HL-60 (cell line): Measurements from ENCODE around the gene SEMA6B.

Source experiments
- DNase-seq, 2 experiments: peaks; one replicate each; pipeline ENCODE4 v3.0.0-alpha.2; 2010 to 2020; ENCODE audit warnings: low read depth in 1 of 2, low spot score in 1 of 2
- H3K27ac ChIP-seq: fragments of 250-450 bp; sonication (Bioruptor Pico); replicated peaks from 2 replicates; pipeline ENCODE4 v1.5.1; 2020; ENCODE audit warnings: mild to moderate bottlenecking, moderate library complexity
- H3K27me3 ChIP-seq: fragments of 250-450 bp; sonication (Bioruptor Pico); 2 replicates; pipeline ENCODE4 v1.5.1; 2021; ENCODE audit warnings: mild to moderate bottlenecking, moderate library complexity; ENCODE audit not compliant: insufficient read depth, poor library complexity, severe bottlenecking
- H3K4me3 ChIP-seq: replicated peaks from 2 replicates; pipeline ENCODE4 v1.5.1; 2011; ENCODE audit warnings: mild to moderate bottlenecking, control low read depth, low read length; ENCODE audit not compliant: insufficient read depth
- GABPA ChIP-seq: IDR thresholded peaks from 2 replicates; pipeline ENCODE4 v1.6.1; 2012; ENCODE audit warnings: low read depth
- POLR2AphosphoS5 ChIP-seq: IDR thresholded peaks from 2 replicates; pipeline ENCODE4 v1.6.1; 2012; ENCODE audit warnings: low read depth
- SPI1 ChIP-seq: IDR thresholded peaks from 2 replicates; pipeline ENCODE4 v1.6.1; 2012; ENCODE audit warnings: low read depth, mild to moderate bottlenecking, borderline replicate concordance
- TF ChIP-seq, protein P1 (sequence below): IDR thresholded peaks from 2 replicates; pipeline ENCODE4 v1.6.1; 2012; ENCODE audit warnings: low read depth; ENCODE audit not compliant: insufficient replicate concordance
- TF ChIP-seq, protein P2 (sequence below): IDR thresholded peaks from one replicate; pipeline ENCODE4 v1.5.1; 2011; ENCODE audit warnings: low read length, control low read depth, inconsistent platforms; ENCODE audit not compliant: insufficient read depth

SEMA6B gene

DNA sequence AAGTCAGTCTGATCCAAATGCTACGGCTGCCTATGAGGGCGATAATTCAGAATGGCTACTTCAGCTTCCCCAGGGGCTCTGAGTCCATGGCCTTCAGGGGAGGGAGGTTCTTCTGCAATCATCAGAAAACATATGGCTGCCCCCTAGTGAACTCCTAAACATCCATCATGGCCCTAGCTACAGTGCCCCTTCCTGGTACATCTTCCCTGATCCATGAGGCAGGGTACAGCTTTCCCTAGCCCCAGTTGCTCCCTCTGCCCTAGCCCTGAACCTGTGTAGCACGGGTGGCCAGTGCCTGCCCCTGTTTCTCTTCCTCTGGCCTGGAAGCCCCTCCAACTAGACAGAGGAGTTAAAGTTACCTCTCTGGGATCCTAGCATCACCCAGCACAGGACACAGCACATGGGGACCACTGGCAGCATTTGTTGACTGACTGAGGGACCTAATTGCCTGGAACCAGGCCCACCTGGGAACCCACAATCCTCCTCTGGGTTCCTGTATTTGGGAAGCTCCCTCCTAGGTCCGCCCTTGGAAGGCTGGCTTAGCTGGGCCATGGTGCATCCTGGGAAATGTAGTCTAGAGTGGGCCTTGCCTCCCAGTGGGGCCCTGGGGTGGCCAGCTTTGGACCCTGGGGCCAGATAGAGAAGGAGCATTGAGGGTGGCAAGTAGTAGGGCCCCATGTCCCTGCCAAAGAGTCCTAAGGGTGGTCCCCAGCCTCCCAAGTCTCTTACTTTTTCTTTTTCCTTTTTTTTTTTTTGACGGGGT lies 17.7 kb upstream of the SEMA6B start:
- TF ChIP-seq POLR2AphosphoS5, result no peak
- TF ChIP-seq, protein P1, sequence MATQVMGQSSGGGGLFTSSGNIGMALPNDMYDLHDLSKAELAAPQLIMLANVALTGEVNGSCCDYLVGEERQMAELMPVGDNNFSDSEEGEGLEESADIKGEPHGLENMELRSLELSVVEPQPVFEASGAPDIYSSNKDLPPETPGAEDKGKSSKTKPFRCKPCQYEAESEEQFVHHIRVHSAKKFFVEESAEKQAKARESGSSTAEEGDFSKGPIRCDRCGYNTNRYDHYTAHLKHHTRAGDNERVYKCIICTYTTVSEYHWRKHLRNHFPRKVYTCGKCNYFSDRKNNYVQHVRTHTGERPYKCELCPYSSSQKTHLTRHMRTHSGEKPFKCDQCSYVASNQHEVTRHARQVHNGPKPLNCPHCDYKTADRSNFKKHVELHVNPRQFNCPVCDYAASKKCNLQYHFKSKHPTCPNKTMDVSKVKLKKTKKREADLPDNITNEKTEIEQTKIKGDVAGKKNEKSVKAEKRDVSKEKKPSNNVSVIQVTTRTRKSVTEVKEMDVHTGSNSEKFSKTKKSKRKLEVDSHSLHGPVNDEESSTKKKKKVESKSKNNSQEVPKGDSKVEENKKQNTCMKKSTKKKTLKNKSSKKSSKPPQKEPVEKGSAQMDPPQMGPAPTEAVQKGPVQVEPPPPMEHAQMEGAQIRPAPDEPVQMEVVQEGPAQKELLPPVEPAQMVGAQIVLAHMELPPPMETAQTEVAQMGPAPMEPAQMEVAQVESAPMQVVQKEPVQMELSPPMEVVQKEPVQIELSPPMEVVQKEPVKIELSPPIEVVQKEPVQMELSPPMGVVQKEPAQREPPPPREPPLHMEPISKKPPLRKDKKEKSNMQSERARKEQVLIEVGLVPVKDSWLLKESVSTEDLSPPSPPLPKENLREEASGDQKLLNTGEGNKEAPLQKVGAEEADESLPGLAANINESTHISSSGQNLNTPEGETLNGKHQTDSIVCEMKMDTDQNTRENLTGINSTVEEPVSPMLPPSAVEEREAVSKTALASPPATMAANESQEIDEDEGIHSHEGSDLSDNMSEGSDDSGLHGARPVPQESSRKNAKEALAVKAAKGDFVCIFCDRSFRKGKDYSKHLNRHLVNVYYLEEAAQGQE, result no peak
- TF ChIP-seq, protein P2, sequence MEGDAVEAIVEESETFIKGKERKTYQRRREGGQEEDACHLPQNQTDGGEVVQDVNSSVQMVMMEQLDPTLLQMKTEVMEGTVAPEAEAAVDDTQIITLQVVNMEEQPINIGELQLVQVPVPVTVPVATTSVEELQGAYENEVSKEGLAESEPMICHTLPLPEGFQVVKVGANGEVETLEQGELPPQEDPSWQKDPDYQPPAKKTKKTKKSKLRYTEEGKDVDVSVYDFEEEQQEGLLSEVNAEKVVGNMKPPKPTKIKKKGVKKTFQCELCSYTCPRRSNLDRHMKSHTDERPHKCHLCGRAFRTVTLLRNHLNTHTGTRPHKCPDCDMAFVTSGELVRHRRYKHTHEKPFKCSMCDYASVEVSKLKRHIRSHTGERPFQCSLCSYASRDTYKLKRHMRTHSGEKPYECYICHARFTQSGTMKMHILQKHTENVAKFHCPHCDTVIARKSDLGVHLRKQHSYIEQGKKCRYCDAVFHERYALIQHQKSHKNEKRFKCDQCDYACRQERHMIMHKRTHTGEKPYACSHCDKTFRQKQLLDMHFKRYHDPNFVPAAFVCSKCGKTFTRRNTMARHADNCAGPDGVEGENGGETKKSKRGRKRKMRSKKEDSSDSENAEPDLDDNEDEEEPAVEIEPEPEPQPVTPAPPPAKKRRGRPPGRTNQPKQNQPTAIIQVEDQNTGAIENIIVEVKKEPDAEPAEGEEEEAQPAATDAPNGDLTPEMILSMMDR, result no peak
- Histone ChIP-seq H3K27me3 (peaks cover 28% of the 10 kb centered on the region), H3K4me3 (no peak overlapping the region), H3K27ac (no peak overlapping the region)
- DNase-seq, result no peak

DNA sequence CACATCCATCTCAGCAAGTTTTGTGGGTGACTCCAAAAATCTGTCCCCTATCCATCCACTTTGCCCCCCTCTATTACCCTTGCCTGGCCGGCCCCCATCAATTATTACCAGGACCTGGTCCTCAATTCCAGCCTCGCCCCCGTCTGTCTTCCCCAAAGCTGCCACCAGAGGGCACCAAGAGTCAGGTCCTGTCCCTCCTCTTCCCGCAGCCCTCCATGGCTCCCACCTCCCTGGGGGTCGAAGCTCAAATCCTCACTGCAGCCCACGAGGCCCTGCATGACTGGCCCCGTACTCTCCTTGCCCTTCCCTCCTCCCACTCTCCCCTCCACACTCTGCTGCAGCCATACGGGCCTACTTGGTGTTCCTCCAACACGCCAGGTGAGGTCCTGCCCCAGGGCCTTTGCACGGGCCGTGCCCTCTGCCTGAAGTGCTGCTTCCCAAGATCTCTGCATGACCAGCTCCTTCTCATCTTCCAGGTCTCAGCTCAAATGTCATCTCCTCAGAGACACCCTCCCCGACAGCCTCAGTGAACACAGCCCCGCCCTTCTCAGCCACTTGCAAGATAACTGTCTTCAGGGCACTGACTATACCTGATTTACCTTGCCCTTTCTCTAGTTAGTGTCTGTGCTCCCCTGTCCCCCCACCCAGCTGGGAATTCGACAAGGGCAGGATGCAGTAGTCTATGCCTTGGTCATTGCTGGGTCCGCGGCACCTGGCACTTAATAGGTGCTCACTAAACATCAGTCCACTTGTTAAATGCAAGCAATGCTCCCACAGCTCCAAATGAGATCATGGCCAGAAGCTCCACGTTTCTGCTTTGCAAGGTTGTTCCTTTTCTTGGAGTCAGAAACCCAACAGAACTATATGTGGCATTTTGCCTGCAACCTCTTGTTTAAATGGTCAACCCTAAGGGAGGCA lies 16.8 kb upstream of the SEMA6B start:
- peak in 1 of 2 experiments; percentile 62 for DNase-seq
- no peak overlapping the region for H3K27ac ChIP-seq
- H3K4me3 ChIP-seq, result no peak overlapping the region
- H3K27me3 ChIP-seq, result peaks cover 22% of the 10 kb centered on the region
- TF ChIP-seq SPI1, result no peak
- TF ChIP-seq, protein P2, result peak; percentile 30
- TF ChIP-seq, protein P1, result no peak
- no peak for TF ChIP-seq POLR2AphosphoS5
- no peak for TF ChIP-seq GABPA

DNA sequence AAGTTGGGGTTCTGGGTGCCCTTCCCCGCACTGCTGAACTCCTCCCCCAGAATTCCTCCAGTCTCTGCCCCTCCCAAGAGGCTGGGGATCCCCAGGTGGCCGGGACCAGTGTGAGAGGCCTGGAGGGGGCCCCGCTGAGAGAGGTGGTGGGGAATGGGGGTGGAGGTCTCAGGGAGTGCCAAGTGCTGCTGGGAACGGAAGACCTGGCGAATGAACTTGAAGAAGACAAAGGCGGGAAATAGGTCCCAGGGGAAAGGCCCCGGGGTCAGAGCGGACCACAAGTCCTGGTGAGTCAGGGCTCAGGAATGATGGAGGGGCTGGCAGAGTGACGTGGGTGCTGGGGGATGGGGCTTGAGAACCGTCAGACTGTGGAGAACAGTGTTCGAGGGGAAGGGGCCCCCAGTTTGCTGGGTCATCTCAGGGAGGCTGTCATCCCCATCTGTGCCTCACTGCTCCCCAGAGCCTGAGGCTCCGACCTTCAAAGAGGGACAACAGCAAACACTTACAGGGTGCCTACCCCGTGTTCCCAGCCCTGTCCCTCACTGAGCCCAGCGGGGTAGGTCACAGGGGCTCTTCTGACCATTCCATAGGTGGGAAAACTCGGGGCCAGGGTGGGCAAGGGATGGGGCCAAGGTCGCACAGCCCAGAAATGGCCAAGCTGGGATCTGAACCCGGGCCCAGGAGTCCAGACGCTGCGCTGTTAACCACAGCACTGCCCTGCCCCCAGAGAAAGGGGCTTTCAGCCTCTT lies 16.0 kb upstream of the SEMA6B start:
- no peak overlapping the region for H3K4me3 ChIP-seq
- DNase-seq, result no peak

More for the DNA sequence above, 16.0 kb upstream of the SEMA6B start:
- no peak overlapping the region for H3K27ac ChIP-seq
- peaks cover 20% of the 10 kb centered on the region for H3K27me3 ChIP-seq
- TF ChIP-seq, protein P1, result no peak
- TF ChIP-seq SPI1, result no peak
- TF ChIP-seq POLR2AphosphoS5, result no peak
